Pulmonary artery endothelial cell (primary cell): ENCODE measurements around the gene BCLAF1. TPM values are rescaled to one million over a fixed set of nuclear protein-coding genes. Genes with fewer than 3 reads are reported as not detected.
"Not testable (repeated sequence)": the region's sequence is repeated elsewhere in the genome, so short reads cannot be mapped to it uniquely, and the experiment has no call there.

ENCODE experiments used
- DNase-seq: peaks from one replicate; pipeline ENCODE4 v3.0.0-alpha.2; 2011; ENCODE audit warnings: low read depth, low spot score
- total RNA-seq: library from RNA; depleted of rRNA; stranded (reverse); fragments of >200 nt; gene quantifications from 2 replicates; pipeline ENCODE4 v1.2.3, GENCODE V29; 2014

BCLAF1 gene
- total RNA-seq, 1 donor from 2014 or later = 112 TPM

DNA sequence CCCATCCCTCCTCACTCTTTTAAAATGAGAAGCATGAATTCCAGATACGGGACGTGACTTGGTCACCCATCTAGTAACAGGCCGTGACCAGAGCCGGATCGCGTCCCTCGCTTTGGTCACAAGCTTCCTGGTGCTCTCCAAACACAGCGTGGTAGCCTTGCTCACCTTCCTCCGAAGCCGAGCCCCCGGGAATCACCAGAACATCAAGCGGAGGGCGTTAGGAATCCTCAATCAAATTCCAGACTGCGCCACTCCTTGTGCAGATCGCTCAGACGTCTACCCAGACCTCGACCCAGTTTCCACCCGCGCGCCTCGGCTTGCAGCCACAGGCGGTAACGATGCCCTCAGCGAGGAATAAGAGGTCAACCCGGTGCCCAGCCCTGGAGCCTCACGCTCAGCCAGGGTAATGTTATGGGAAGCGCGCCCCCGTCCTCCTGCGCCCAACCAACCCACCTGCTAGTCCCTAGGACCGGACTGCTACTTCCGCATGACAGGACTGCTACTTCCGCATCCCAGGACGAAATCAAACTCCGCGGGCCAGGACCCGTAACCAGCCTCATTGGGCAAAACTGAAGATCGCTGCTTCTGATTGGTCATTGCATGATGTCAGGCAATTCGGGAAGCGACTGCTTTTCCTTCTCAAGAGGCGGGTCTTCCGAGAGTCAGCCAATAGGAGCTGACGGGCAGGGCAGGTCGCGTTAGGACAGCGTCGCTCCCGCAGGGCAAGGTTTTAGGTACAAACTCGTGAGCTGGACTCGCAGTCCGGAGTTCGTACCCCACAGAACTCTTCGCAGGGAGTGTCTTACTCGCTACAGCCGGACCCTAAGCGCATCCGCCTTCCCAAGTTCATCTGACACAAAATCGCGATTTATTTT, 39.6 kb downstream of the BCLAF1 start, which contains the start of gene MTFR2:
Gene MTFR2, minus strand, starts transcription at position 501 of the 875 bp plus-strand sequence. CDS start 1,212 bp downstream, outside the sequence.
- DNase-seq = peak; percentile 98

- DNase-seq = no peak
These were observed 40.3 kb downstream of the BCLAF1 start for GRCh38 chr6:136249336-136249735.

GRCh38 chr6:136244061-136244616, 45.5 kb downstream of the BCLAF1 start:
- no peak for DNase-seq

DNA sequence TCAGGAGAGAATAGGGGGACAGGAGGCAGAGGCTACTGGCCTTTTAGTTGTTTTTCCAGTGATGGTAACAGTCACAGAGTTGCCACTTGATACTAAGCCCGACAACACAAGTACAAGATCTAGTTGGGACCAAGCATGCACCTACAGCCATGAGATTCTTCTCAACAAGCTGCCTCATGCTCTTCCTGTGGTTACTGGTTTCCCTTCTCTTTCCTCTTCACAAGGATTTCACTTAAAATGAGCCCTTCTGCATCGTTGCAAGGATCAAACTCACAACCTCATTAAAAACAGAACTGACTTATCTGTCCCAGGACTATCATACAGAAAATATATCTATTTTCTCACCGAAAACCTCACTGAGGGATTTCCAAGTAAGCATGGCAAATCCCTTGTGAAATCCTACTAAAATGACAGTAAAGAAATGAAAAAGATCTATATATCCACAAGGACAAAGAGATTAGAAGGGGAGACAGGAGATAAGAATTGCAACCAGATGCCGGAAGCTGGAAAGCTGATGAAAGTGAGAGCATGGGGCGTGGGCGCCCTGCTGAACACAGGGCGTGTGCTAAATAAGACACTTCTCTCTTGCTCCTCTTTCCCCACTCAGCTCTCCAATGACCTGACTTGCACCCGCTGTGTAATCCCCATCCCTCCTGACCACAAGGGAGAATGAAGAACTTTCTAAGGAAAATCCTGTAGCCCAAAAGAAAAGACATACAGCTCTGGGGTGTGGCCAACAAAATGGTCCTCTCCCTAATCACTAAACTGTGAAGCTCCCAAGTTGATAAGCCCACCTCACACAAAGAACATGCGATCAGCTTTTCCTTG, 53.0 kb downstream of the BCLAF1 start:
- DNase-seq = no peak

- no peak for DNase-seq
These were observed 54.4 kb downstream of the BCLAF1 start for GRCh38 chr6:136235233-136235564.

DNA sequence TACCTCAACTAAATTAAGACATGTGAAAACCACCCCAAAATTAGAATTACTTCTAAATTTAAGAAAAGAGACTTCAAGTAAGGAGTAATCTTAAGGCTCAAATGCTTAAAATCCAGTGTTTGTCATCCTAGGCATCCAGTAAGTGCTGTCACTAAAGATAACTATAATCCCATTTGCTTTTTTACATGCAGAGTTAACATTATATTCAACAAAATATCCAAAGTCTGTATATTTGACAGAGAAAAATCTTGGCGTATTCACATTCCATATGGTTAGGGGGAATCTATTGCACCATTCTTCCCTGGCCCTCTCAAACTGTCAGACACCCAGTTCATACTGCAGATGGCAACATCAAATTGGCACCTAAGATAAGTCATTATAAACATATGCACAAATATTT, 56.9 kb downstream of the BCLAF1 start:
- no peak for DNase-seq

DNA sequence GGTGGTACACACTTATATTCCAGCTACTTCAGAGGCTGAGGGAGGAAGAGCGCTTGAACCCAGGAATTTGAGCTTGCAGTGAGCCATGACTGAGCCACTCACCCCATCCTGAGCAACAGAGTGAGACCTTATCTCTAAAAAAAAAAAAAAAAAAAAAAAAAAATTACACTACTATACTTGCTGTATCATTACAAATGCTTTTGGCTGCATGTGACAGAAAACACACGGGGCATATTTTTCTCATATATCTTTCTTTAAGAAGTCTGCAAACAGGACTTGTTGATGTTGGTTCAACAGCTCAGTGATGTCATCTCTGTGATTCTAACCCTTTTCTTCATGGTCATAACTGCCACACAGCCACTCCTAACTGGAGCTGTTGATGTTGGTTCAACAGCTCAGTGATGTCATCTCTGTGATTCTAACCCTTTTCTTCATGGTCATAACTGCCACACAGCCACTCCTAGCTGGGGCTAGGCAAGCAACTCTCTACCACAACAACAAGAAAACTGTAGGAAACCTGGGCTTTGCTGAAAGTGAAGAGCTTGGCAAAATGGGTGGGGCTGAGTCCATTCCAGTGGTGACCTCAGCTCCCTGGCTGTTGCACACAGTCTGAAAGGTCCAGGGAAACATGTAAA, 59.3 kb downstream of the BCLAF1 start:
- DNase-seq = no peak

DNA sequence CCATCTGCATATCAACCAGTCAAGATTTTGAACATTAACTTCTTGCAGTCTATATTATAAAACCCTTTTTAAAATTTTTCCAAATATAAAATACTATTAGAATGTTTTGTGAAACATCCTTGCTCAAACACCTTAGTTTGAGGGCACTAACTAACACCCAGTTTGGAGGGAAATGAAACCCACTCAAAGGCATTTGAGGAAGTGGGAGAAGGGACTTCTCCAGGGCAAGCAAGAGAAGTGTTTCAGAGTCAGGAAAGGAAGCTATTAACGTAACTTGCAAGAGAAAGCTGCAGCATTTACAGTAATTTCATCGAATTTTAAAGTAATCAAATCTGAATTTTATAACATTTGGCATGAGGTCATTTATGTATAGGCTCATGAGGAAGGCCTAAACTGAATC, 60.8 kb downstream of the BCLAF1 start:
- no peak for DNase-seq

- DNase-seq = no peak
These were observed 62.8 kb downstream of the BCLAF1 start for GRCh38 chr6:136226674-136227377.

GRCh38 chr6:136226027-136226673, 63.5 kb downstream of the BCLAF1 start:
- DNase-seq = peak; percentile 13

DNA sequence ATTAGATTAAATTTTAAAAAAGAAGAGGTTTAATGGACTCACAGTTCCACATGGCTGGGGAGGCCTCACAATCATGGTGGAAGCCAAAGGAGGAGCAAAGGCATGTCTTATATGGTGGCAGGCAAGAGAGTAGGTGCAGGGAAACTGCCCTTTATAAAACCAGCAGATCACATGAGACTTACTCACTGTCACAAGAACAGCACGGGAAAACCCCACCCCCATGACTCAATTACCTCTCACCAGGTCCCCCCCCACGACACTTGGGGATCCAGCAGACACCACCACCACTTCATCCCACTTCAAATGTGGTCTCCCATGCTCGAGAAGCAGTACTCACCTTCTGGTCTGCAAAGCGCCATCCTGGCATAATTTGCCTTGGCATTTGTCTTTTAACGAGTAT, 64.2 kb downstream of the BCLAF1 start:
- DNase-seq = no peak

DNA sequence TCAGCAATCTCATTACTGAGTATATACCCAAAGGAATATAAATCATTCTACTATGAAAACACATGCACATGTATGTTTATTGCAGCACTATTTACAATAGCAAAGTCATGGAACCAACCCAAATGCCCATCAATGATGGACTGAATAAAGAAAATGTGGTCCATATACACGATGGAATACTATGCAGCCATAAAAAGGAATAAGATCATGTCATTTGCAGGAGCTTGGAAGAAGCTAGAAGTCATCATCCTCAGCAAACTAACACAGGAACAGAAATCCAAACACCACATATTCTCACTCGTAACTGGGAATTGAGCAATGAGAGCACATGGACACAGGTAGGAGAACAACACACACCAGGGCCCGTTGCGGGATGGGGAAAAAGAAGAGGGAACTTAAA, 64.7 kb downstream of the BCLAF1 start:
- DNase-seq = not testable (repeated sequence)

DNA sequence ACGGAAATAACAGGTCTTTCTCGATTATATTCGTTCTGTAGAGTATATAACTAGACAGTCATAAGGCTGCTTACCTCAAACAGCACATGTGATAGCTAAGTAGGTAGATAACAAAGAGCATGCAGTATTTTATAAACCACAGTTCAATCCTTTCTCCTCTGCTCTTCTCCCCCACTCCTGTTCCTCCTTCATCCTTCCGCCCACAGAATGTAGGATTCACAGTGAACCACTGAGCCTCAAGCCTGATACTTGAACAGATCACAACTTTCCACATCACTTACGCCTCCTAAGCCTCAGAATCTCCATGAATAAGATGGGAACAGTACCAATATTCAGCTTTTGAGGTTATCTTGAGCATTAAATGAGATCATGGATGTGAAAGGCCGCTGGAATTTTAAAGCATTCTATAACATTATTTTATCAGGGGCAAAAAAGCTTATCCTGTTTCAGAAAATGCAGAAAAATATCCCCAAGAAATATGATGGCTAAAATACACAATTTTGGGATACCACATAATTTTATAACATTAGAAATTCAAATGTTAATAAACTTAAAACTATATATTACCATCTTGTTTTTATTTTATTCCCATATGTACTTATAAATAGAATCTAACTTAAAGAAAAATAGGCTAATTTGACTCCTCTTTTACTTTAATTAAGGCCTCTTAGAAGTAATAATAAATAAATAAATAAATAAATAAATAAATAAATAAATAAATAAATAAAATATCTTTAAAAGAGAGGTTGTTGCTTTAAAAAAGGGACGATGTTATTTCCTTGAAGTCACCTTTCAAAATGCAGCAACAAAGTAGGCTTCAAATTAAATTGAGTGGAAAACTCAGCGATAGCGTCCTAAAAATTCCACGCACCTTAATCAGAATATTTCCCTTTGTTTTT, 72.9 kb downstream of the BCLAF1 start:
- DNase-seq = no peak

- DNase-seq = no peak
These were observed 75.8 kb downstream of the BCLAF1 start for GRCh38 chr6:136213853-136214252.

DNA sequence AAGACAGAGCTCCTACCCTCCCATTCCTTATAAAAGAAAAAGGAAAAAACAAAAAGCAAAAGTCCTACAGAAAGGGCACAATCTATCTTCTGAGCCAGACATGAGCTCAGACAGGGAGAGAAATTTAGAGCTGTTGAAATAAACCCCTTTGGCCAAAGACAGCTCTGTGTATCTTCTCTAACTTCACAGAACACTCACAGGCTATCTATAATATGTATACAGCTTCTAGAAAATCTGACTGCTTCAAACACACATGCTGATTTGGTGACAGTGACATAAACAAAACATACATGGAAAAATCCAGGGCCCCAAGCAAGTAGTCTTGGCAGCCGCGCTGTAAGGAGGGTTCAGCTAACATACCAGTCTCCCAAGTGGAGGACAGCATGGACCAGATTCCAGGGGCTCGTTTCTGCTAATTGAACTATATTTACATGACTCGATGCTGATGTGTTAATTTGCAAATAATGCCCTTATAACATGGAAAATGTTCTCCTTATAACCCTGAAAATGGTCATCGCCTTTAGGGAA, 76.6 kb downstream of the BCLAF1 start:
- no peak for DNase-seq

DNA sequence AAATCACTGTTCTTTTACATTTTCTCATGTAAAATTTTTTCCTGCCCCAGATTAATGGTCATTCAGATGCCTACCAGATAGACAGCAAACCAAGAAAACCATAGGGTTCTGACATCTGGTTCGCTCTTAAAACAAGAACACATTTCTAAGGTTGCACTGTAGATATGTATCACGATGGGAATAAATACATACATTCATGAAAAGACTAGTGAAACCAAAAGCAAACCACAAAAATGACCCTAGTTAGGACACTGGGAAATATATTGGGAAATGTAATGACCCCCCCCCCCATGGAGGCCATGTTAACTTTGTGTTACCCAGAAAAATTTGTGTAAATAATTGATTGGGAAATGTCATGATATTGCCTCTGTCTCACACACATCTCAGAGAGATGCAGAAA, 77.0 kb downstream of the BCLAF1 start:
- no peak for DNase-seq

DNA sequence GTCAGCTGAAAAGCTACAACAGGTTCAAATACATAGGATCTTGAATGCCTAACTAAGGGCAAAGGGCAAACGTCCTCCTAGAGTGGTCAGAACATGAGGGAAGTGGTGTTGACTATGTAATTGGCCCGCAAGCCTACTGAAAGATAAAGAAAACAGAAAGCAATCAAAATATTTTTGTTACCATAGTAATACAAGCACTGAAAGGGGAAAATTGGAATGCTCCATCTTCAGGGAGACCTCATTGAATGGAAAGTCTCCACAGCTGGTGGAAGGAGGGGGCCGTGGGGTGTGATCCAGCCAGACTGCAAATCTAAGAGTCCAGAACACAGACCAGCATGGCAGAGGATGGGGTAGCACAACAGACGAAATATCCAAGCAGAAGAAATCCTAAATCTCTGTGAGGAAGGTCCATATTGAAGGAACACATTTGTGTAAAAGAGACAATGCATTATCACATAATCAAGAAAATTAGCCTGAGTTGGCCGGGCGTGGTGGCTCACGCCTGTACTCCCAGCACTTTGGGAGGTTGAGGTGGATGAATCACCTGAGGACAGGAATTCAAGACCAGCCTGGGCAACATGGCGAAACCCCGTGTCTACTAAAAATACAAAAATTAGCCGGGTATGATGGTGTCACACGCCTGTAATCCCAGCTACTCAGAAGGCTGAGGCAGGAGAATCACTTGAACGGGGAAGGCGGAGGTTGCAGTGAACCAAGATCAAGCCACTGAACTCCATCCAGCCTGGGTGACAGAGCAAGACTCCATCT, 79.1 kb downstream of the BCLAF1 start:
- DNase-seq = no peak

DNA sequence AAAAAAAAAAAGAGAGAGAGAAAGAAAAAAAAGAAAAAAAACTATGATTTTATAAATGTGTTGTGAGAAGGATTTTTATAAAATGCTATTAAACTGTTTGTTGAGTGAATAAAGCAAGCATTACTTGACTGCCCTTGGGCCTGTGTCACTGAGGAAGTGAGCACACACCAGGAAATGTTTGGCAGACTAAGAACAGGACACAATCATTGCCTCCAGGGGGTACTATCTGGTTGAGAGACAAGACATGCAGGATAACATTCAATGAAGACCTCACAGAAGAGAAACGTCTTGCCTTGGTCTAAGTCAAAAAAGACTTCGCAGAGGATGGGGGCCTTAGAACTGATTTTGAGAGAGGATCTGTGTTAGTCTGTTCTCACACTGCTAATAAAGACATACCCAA, 80.2 kb downstream of the BCLAF1 start:
- DNase-seq = no peak

DNA sequence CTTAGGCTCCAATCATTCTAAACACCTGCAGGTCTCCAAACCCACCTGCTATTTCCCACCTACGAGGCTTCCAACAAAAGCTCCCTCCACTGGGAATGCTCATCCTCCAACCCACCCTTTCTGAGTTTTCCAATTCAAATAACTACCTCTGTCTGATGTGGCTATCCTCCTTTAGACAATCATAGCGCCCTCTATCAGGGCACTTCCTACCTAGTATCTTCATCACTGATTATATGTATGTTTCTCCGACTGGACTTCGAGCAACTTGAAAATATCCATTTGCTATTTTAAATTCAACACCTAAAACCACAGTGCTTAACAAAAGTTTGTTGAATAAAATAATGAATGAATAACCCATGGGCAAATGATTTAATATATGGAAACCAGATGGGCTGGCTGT, 80.9 kb downstream of the BCLAF1 start:
- no peak for DNase-seq
